Measurements from ENCODE around the gene ZNF467.

The ZNF467 gene

DNA sequence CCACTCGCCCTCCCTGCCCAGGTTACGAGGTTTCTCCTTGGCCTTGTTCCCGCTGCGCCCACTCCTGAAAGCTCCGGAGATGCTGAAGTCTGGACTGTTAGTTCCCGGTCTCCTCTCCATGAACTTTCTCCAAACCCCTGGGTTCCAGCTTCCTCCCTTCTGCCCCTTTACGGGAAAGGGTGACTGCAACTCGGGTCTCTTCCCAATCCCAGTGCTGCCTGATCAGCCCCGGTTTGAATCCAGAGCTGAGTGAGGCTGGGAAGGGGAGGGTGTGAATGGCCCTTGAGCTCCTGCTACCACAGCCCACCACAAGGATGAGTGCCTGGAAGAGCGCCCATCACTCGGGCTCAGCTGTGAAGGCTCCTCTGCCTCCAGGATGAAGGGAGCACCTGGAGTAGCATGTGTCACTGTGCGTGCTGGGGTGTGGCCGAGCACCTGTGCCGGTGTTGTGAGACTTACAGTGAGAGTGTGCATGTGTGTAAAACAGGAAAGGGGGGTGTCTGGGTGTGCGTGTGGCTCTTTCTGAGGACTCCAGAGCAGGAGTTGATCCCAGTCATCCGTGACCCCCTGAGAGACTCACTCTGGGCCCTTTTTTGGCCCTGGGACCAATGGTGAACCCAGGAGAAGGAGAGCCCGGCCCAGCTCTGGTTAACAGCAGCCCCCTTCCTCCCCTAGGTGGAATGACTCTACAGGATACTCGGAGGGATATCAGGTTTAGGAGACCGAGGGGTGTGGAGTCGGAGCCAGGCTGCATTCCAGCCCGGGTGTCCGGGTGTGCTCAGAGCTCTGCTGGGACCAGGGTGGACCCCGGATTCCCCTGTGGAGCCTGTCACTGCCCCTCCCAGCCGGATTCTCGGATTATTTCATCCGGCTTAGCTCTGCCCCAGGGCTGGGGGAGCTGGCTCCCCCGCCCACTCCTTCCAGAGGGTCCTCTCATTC is 1.1 kb upstream of the ZNF467 start:
- Histone ChIP-seq H3K27ac (ENCODE audit: low read length) (no peak overlapping the region), H2AFZ (ENCODE audit: low read length) (no peak overlapping the region), H3K36me3 (replicated peaks; ENCODE audit: insufficient read depth, low read length) (no peaks in the 10 kb centered on the region), H3K27me3 (replicated peaks; ENCODE audit: insufficient read depth, low read length) (peaks cover 63% of the 10 kb centered on the region), H3K9ac (ENCODE audit: low read length) (no peak overlapping the region), H3K4me2 (ENCODE audit: low read depth, low read length) (no peak overlapping the region), H3K4me3 (ENCODE audit: low read length) (no peak overlapping the region), H3K4me1 (ENCODE audit: low read length) (no peaks in the 10 kb centered on the region), H4K20me1 (ENCODE audit: insufficient read depth, low read length) (peaks cover 5% of the 10 kb centered on the region), H3K79me2 (ENCODE audit: low read length) (no peaks in the 10 kb centered on the region), H3K9me2 (replicated peaks; ENCODE audit: insufficient read depth, low read length) (no peaks in the 10 kb centered on the region), H3F3A (ENCODE audit: insufficient read depth, low read length) (no peaks in the 10 kb centered on the region), H3K9me3 (replicated peaks; ENCODE audit: insufficient read depth, low read length) (no peaks in the 10 kb centered on the region)
- DNase-seq, result no peak
- TF ChIP-seq, protein P1, sequence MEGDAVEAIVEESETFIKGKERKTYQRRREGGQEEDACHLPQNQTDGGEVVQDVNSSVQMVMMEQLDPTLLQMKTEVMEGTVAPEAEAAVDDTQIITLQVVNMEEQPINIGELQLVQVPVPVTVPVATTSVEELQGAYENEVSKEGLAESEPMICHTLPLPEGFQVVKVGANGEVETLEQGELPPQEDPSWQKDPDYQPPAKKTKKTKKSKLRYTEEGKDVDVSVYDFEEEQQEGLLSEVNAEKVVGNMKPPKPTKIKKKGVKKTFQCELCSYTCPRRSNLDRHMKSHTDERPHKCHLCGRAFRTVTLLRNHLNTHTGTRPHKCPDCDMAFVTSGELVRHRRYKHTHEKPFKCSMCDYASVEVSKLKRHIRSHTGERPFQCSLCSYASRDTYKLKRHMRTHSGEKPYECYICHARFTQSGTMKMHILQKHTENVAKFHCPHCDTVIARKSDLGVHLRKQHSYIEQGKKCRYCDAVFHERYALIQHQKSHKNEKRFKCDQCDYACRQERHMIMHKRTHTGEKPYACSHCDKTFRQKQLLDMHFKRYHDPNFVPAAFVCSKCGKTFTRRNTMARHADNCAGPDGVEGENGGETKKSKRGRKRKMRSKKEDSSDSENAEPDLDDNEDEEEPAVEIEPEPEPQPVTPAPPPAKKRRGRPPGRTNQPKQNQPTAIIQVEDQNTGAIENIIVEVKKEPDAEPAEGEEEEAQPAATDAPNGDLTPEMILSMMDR (IDR thresholded peaks at IDR 0.05; ENCODE audit: low read length), result no peak
- TF ChIP-seq EZH2 (optimal IDR thresholded peaks at IDR 0.05; ENCODE audit: low read depth, low read length) (no peak), EZH2phosphoT487 (IDR thresholded peaks at IDR 0.05; ENCODE audit: low read length) (no peak)

DNA sequence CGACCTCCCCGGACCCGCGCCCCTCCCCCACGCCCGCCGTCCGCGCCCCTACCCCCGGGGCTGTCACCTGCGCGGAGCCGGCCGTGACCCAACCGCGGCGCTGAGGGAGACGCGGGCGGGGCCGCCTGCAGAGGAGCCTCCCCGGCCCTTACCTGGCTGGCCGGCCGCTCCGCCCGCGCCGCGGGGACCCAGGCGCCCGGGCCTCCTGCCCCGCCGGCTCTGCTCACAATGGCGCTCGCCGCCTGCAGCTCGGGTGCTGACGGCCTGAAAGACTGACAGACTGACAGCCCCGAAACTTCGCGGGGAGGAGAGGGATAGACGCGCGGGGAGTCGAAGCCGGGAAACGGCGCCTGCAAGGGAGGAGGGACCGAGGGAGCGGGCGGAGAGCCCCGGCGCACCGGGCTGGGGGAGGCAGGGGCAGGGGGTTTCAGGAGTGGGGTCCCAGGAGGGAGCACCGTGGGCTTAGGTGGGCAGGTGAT is 393 bp downstream of the ZNF467 start:
- Histone ChIP-seq H3K27me3 (replicated peaks; ENCODE audit: insufficient read depth, low read length) (peaks cover 48% of the 10 kb centered on the region), H3K4me2 (ENCODE audit: low read depth, low read length) (peak overlapping the region; percentile 93), H3K36me3 (replicated peaks; ENCODE audit: insufficient read depth, low read length) (no peaks in the 10 kb centered on the region), H3K27ac (ENCODE audit: low read length) (no peak overlapping the region), H3K4me3 (ENCODE audit: low read length) (peak overlapping the region; percentile 66), H3K9me3 (replicated peaks; ENCODE audit: insufficient read depth, low read length) (no peaks in the 10 kb centered on the region), H3K9ac (ENCODE audit: low read length) (no peak overlapping the region), H3K9me2 (replicated peaks; ENCODE audit: insufficient read depth, low read length) (no peaks in the 10 kb centered on the region), H3K4me1 (ENCODE audit: low read length) (no peaks in the 10 kb centered on the region), H4K20me1 (ENCODE audit: insufficient read depth, low read length) (peaks cover 5% of the 10 kb centered on the region), H2AFZ (ENCODE audit: low read length) (peak overlapping the region; percentile 49), H3F3A (ENCODE audit: insufficient read depth, low read length) (no peaks in the 10 kb centered on the region), H3K79me2 (ENCODE audit: low read length) (no peaks in the 10 kb centered on the region)
- DNase-seq, result peak; percentile 45
- TF ChIP-seq, protein P1 (IDR thresholded peaks at IDR 0.05; ENCODE audit: low read length), result no peak
- TF ChIP-seq EZH2 (optimal IDR thresholded peaks at IDR 0.05; ENCODE audit: low read depth, low read length) (no peak), EZH2phosphoT487 (IDR thresholded peaks at IDR 0.05; ENCODE audit: low read length) (no peak)

DNA sequence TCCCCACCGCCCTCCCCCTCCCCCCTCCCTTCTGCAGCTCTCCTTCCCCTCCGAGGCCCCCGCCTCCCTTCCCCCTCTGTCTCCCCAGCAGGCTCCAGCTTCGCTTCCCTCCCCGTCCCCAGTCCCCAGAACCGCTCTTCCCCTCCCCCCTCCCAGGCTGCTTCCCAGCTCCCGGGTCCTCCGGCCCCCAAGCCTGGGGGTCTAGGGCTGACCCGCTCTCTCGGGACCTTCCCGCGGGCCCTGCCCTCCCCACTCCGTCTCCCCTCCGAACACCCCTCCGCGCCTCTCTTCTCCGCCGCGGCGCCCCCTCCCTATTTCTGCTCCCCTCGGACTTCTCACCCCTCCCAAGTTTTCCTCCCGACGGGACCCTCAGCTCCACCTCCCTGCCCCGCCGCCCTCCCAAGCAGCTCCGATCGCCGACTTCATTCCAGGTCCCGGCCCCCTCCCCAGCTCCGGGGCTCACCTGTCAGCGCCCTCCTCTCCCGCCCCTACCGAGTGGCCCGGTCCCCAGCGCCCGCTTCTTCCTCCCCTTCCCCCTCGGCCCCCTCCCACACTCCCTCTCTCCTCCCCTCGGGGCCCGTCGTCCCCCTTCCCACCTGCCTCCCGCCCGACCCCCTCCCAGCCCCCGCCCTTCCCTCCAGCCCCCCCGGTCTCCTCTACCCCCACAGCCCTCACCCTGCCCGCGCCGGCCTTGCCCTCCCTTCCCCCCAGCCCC is 990 bp downstream of the ZNF467 start:
- peaks cover 42% of the 10 kb centered on the region for H3K27me3 ChIP-seq (replicated peaks; ENCODE audit: insufficient read depth, low read length)
- H2AFZ ChIP-seq (ENCODE audit: low read length), result peak overlapping the region; percentile 78
- DNase-seq, result peak; percentile 35
- peak overlapping the region; percentile 95 for H3K4me2 ChIP-seq (ENCODE audit: low read depth, low read length)
- no peaks in the 10 kb centered on the region for H3K36me3 ChIP-seq (replicated peaks; ENCODE audit: insufficient read depth, low read length)
- TF ChIP-seq EZH2 (optimal IDR thresholded peaks at IDR 0.05; ENCODE audit: low read depth, low read length) (no peak), EZH2phosphoT487 (IDR thresholded peaks at IDR 0.05; ENCODE audit: low read length) (no peak)
- TF ChIP-seq, protein P1 (IDR thresholded peaks at IDR 0.05; ENCODE audit: low read length), result no peak
- no peaks in the 10 kb centered on the region for H3K9me3 ChIP-seq (replicated peaks; ENCODE audit: insufficient read depth, low read length)
- H4K20me1 ChIP-seq (ENCODE audit: insufficient read depth, low read length), result peaks cover 5% of the 10 kb centered on the region
- H3K4me3 ChIP-seq (ENCODE audit: low read length), result peak overlapping the region; percentile 75
- no peak overlapping the region for H3K27ac ChIP-seq (ENCODE audit: low read length)
- H3K79me2 ChIP-seq (ENCODE audit: low read length), result no peaks in the 10 kb centered on the region
- H3K9me2 ChIP-seq (replicated peaks; ENCODE audit: insufficient read depth, low read length), result no peaks in the 10 kb centered on the region
- H3K4me1 ChIP-seq (ENCODE audit: low read length), result no peaks in the 10 kb centered on the region
- no peaks in the 10 kb centered on the region for H3F3A ChIP-seq (ENCODE audit: insufficient read depth, low read length)
- peak overlapping the region; percentile 42; the same call in 1 of the 2 replicates for H3K9ac ChIP-seq (ENCODE audit: low read length)
